Measurements from ENCODE around the gene SAMD15. TPM values are rescaled to one million over a fixed set of nuclear protein-coding genes. Genes with fewer than 3 reads are reported as not detected.
"Not testable (repeated sequence)": the region's sequence is repeated elsewhere in the genome, so short reads cannot be mapped to it uniquely, and the experiment has no call there.

Gene SAMD15
- total RNA-seq, 4 donors from 2014 or later: 0.12 to 0.48 (median 0.40) TPM

- 69 to 79% methylated on average over 6 of the region's 6 CpGs for WGBS, 2 donors
- no peaks in the 10 kb centered on the region for H3K27me3 ChIP-seq
- DNase-seq: no peak
- H3K9me3 ChIP-seq: no peaks in the 10 kb centered on the region
- no peak overlapping the region for H3K4me3 ChIP-seq
- intact Hi-C loops (cut with DNase I): no loop called here
- H3K27ac ChIP-seq: no peak overlapping the region
- H3K36me3 ChIP-seq: no peaks in the 10 kb centered on the region
- no peak for TF ChIP-seq POLR2A (IDR thresholded peaks at IDR 0.05)
- TF ChIP-seq CTCF (IDR thresholded peaks at IDR 0.05): no peak
- H3K4me1 ChIP-seq: no peaks in the 10 kb centered on the region
Measured at GRCh38 chr14:77400216-77400615, 23.0 kb downstream of the SAMD15 start.

- WGBS, 2 donors: 71 to 74% methylated on average over 3 of the region's 3 CpGs
- H3K27me3 ChIP-seq: no peaks in the 10 kb centered on the region
- no peak for TF ChIP-seq CTCF (IDR thresholded peaks at IDR 0.05)
- no peak for TF ChIP-seq POLR2A (IDR thresholded peaks at IDR 0.05)
- intact Hi-C loops (cut with DNase I): no loop called here
- no peak overlapping the region for H3K27ac ChIP-seq
- no peak overlapping the region for H3K4me3 ChIP-seq
- H3K36me3 ChIP-seq: no peaks in the 10 kb centered on the region
- DNase-seq: no peak
- no peaks in the 10 kb centered on the region for H3K4me1 ChIP-seq
- H3K9me3 ChIP-seq: no peaks in the 10 kb centered on the region
Measured at GRCh38 chr14:77403768-77404167, 26.6 kb downstream of the SAMD15 start.

- Histone ChIP-seq H3K4me3 (no peak overlapping the region), H3K36me3 (no peaks in the 10 kb centered on the region), H3K27me3 (no peaks in the 10 kb centered on the region), H3K4me1 (no peaks in the 10 kb centered on the region), H3K27ac (no peak overlapping the region), H3K9me3 (no peaks in the 10 kb centered on the region)
- no peak for TF ChIP-seq POLR2A (IDR thresholded peaks at IDR 0.05)
- no peak for TF ChIP-seq CTCF (IDR thresholded peaks at IDR 0.05)
- no peak for DNase-seq
- intact Hi-C loops (cut with DNase I): no loop called here
- WGBS, 2 donors: 58 to 61% methylated on average over 3 of the region's 3 CpGs
Measured at GRCh38 chr14:77406086-77406485, 28.9 kb downstream of the SAMD15 start.

GRCh38 chr14:77406718-77407117, 29.5 kb downstream of the SAMD15 start:
- DNase-seq: no peak
- intact Hi-C loops (cut with DNase I): no loop called here
- H3K9me3 ChIP-seq: no peaks in the 10 kb centered on the region
- H3K4me3 ChIP-seq: no peak overlapping the region
- no peak for TF ChIP-seq POLR2A (IDR thresholded peaks at IDR 0.05)
- H3K27ac ChIP-seq: no peak overlapping the region
- H3K27me3 ChIP-seq: no peaks in the 10 kb centered on the region
- 60 to 66% methylated on average over 6 of the region's 6 CpGs for WGBS, 2 donors
- H3K36me3 ChIP-seq: no peaks in the 10 kb centered on the region
- H3K4me1 ChIP-seq: no peaks in the 10 kb centered on the region

GRCh38 chr14:77407158-77407557, 30.0 kb downstream of the SAMD15 start:
- DNase-seq: no peak
- WGBS, 2 donors: 78 to 86% methylated on average over 2 of the region's 2 CpGs
- Histone ChIP-seq H3K9me3 (no peaks in the 10 kb centered on the region), H3K36me3 (no peaks in the 10 kb centered on the region), H3K27me3 (no peaks in the 10 kb centered on the region), H3K4me3 (no peak overlapping the region), H3K4me1 (no peaks in the 10 kb centered on the region), H3K27ac (no peak overlapping the region)
- intact Hi-C loops (cut with DNase I): no loop called here
- TF ChIP-seq CTCF (IDR thresholded peaks at IDR 0.05) (no peak), POLR2A (IDR thresholded peaks at IDR 0.05) (no peak)

GRCh38 chr14:77409131-77409533, 32.0 kb downstream of the SAMD15 start:
- DNase-seq: no peak
- 36 to 55% methylated on average over 3 of the region's 3 CpGs for WGBS, 2 donors
- intact Hi-C loops (cut with DNase I): no loop called here
- Histone ChIP-seq H3K4me3 (no peak overlapping the region), H3K27ac (no peak overlapping the region), H3K27me3 (no peaks in the 10 kb centered on the region), H3K4me1 (no peaks in the 10 kb centered on the region), H3K9me3 (no peaks in the 10 kb centered on the region), H3K36me3 (no peaks in the 10 kb centered on the region)
- TF ChIP-seq POLR2A (IDR thresholded peaks at IDR 0.05) (no peak), CTCF (IDR thresholded peaks at IDR 0.05) (peak in 1 of 6 experiments; percentile 23)

GRCh38 chr14:77415403-77416030, 38.3 kb downstream of the SAMD15 start:
- H3K27me3 ChIP-seq; intact Hi-C loops (cut with DNase I); H3K27ac ChIP-seq; H3K4me3 ChIP-seq; H3K4me1 ChIP-seq; DNase-seq; H3K36me3 ChIP-seq: not testable (repeated sequence)
- 88 to 91% methylated on average over 10 of the region's 10 CpGs for WGBS, 2 donors
- H3K9me3 ChIP-seq: peaks cover 0 to 25% (median 10%) of the 10 kb centered on the region in 3 donors

GRCh38 chr14:77416098-77416497, 38.9 kb downstream of the SAMD15 start:
- WGBS, 2 donors: 94 to 100% methylated on average over 1 to 2 of the region's 3 CpGs
- intact Hi-C loops (cut with DNase I); H3K4me1 ChIP-seq; H3K4me3 ChIP-seq; H3K36me3 ChIP-seq; H3K27me3 ChIP-seq; DNase-seq; H3K27ac ChIP-seq: not testable (repeated sequence)
- H3K9me3 ChIP-seq: peaks cover 0 to 25% (median 10%) of the 10 kb centered on the region in 3 donors
